SK-N-DZ (cell line): ENCODE results near the gene BTRC.

ENCODE experiments used
- DNase-seq: peaks from one replicate; pipeline ENCODE4 v3.0.0-alpha.2; 2015; ENCODE audit warnings: low spot score

BTRC gene

DNA sequence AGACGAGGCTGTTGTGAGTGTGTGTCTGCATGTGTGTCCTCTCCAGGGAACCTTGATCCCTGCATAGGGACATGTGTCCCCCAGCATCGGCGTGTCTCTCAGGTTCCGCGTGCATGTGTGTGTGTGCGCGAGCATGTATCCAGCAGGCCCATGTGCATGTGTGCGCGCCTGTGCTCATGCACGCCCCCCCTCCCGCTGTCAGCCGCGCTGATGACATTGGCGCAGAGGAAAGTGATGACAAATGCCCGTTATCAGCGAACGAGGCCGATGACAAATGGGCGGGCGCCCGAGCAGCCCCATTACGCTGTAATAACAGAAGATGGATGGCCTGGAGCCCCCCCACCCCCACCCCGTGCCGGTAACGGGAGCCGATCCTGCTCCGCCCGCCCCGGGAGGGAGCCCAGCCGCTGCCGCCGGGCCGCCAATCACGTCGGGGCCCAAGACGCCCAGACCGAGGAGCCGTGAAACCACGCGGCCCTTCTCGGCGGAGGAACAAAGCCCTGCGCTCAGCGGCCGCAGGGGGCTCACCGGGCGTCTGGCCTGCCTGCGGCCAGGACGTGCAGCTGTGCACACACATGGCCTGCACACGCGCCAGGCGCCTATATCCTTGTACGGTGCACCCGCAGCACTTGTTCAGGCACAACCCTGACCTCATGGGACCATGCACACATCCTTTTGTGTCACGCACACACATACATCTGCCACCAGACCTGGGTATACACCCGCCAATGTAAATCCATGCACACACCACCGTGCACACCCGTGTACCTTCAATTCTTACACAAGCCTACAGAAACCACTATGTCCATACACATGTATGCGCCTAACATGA lies 212.6 kb downstream of the BTRC start:
- peak; percentile 85 for DNase-seq

DNA sequence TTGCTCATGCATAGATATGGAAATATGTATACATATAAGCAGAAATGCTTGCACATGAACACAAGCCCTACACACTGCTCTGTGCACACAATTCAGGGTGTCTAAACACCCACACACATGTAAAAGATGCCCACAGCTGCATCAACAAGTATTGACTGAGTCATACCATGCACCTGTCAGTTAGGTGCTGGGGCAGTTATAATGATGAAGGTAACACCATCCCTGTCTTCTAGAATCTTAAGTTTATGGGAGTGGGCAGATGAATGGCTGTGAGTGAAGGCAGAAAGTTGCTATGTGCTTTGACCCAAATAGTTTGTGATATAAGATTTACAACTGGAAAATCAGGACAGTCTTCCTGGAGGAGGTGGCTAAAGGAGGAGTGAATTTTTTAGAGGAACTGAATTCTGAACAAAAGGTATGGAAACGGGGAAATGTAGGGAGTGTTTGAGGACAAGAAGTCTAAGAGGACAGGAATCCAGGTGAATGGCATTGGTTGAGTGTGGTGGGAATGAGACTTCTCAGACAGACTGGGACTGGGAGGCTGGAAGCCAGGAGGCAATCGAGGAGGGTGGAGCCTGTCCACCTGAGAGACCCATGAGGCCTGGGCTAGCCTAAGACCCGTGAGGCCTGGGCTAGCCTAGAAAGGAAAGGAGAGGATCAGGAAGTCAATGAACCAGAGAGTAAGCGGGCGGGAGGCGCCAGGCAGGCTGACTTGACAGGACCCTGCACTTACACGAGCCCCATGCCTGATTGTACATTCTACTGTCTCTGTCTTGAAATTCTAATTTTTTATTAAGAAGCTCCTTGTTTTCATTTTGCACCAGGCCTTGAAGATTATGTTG lies 213.4 kb downstream of the BTRC start:
- no peak for DNase-seq

DNA sequence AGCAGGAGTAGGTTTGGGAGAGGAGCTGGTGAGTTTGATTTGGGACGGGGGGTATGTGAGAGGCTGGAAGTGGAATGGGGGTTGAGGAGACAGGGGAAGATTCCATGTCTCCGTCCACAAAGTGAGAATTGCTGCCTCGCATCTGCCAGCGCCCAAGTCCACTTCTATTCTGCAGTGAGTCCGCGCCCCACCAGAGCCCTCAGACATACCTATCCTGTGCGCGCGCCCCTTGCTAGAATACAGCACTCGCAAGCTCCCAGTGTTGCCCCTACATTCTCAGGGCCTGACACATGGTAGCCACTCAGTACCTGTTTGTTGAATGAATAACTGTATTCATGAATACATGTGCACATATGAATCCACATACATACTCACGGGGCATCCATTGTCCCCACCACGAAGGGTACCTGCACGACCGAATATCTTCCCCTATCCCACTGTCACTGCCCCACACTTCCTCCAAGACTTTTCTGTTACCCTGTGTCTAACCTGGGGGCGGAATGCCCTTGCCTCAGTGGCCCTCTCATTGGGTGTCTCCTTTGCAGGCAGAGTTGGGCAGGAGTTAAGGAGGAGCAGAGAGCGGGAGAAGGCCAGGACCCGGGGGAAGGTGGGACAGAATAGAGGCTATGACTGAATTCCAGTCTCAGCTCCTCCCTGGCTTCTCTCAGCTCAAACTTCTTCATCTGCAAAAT lies 214.2 kb downstream of the BTRC start:
- DNase-seq: no peak

- no peak for DNase-seq
Measured at GRCh38 chr10:101569323-101569621, 215.3 kb downstream of the BTRC start.

DNA sequence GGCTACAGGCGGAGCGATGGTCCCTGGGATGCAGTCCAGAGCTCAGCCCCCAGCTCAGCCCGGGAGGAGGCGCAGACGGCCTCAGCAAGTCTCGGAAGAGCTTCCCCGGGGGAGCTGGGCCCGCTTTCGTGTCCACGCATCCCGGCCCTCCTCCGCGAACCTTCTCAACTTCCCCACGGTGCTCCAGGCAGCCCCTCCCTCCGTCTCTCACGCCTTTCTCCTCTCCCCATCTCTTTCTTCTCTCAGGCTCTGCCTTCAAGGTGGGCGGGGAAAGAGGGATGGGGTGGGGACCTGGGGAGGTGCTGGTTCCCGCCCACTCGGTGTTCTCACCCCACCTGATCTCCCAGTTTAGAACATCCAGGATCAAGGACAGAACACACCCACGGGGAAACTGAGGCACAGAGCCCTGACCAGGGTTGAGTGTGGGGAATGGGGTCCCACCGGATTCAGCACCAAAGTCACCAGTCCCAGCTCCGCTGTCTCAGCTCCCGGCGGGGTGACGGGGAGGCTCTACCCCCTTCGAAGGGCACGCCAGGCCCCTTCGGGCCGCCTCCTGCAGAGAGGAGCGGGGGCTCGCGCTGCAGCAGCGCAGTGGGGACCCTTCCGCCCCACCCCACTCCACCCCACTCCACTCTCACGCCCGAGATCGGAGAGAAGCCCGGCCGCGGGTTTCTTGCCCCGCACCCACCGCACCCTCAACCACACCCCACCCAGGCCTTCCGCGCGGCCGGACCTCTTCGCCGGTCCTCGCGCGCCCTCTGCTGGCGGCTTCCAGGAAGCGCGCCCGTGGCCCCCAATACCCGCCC lies 215.9 kb downstream of the BTRC start:
- peak; percentile 73 for DNase-seq

DNA sequence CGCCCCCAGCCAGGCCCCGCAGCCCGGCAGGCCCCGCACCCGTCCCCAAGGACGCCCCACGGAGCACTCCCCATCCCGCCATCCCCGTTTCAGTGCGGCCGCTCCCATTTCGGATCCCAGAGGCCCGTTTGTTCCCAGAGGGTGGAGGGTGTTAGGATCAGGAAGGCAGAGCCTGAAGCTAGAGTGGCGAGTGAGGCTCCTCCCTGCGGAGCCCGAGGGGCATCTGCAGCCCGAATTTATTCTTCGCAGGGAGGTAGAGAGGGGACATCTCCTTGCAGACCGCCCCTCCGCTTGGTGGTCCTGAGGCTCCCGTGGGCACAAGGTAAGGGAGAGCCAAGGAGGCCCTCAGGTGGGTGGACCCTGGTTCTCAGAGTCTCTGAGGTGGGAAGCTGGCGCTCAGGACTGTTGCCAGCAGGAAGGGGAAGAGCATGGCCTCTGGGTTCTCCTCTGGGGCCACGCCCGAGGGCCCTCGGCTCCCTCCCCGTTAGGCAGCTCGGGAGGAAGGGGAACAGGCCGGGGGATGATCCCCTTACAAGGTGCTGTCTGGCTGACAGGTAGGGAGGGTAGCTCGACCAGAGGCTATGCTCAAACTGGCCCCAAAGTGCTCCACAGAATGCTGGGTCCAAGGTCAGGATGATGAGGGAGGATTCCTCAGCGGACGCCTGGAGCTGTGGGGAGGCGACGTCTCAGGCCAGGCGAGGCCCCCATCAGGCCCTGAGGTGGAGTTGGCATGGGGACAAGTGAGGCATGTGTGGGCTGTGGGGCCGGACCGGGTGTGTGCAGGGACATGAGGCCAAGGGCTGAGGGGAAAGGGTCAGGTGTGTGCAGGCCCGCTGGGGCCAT lies 216.7 kb downstream of the BTRC start:
- peak; percentile 52 for DNase-seq

- DNase-seq: no peak
Measured at GRCh38 chr10:101571271-101571925, 217.4 kb downstream of the BTRC start.

- no peak for DNase-seq
Measured at GRCh38 chr10:101572126-101572525, 218.2 kb downstream of the BTRC start.

- no peak for DNase-seq
Measured at GRCh38 chr10:101572785-101573184, 218.8 kb downstream of the BTRC start.

- peak; percentile 46 for DNase-seq
Measured at GRCh38 chr10:101573885-101574753, 220.2 kb downstream of the BTRC start.

DNA sequence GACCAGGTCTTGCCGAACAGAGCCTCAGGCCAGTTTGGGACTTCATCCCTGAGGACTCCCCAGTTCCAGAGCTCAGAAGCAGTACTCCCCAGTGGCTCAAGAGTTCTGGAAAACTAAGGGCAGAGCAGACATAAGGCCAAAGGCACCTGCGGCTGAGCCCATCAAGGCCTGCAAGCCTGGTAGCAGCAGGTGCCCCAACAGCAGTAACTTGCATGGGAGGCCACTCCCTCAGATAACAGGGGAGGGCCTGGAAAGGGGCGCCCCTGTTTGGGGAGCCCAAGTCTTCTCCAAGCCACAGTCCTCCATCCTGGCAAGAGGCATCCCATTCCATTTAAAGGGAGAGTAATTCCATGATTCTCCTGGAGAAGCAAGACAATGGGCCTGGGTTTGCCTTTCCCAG lies 221.1 kb downstream of the BTRC start:
- no peak for DNase-seq

- no peak for DNase-seq
Measured at GRCh38 chr10:101575580-101576210, 221.7 kb downstream of the BTRC start.

DNA sequence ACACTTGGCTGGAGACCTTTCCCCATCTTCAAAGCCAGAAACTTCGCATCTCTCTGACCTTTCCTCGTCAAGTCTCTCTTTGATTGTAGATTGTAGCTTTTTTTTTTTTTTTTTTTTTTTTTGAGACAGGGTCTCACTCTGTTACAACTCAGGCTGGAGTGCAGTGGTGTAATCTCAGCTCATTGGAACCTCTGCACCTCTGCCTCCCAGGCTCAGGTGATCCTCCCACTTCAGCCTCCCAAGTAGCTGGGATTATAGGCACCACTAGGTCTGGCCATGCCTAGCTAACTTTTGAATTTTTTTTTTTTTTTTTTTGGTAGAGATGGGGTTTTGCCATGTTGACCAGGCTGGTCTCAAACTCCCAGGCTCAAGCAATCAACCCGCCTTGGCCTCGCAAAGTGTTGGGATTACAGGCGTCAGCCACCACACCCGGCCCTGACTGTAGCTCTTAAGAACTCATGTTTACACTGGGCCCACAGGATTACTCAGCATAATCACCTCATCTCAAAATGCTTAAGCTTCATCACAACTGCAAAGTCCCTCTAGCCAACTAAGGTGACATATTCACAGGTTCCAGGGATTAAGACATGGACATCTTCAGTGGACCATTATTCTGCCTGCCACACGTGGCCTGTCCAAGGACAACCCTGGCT lies 222.4 kb downstream of the BTRC start:
- no peak for DNase-seq

GRCh38 chr10:101577121-101577871 lies 223.3 kb downstream of the BTRC start:
- no peak for DNase-seq

- DNase-seq: no peak
Measured at GRCh38 chr10:101578192-101578591, 224.2 kb downstream of the BTRC start.

DNA sequence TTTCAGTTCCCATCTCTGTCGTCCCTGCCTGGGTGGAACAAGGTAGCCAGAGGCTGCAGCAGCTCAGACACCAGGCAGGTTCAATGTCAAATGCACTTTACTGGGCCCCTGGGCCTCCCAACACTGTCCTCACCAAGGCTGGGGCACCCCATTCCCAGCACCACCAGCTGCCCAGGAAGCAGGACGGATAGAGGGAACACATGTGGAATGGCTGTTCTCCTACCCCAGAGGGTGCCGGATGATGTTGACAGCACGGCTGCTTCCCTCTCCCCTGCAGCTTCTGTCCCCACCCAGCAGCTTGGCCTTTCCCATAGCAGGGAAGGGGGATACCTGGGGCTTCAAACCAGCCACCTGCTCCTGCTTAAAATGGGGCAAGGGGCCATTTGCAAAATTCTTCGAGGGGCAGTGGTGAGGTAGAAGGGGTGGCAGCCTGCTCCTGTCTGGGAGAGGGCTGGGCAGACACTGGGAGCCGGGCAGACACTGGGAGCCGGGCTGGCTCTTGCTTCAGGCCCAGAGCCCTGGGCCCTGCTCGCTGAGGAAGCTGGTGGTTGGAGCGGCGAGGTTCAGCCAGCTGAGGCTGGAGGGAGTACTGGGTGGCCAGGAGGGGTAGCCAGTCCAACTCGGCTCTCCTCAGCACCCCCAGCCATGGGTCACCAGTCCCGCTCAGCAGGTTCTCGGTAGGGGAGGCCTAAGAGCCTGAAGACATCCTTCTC lies 225.0 kb downstream of the BTRC start:
- no peak for DNase-seq

GRCh38 chr10:101579516-101579870 lies 225.5 kb downstream of the BTRC start:
- DNase-seq: no peak
